ENCODE measurements around the gene SCCPDH. TPM values are rescaled to one million over a fixed set of nuclear protein-coding genes. Genes with fewer than 3 reads are reported as not detected.
A peak's percentile ranks its signal among the peaks of the same experiment; 100 is the strongest.

SCCPDH gene
- total and polyA plus RNA-seq, 2 donors (not counting 1 experiment from before 2014, with no cell fraction given) = 1.7 to 6.6 TPM

- Histone ChIP-seq H3K4me2 (replicated peaks; ENCODE audit: low read depth, low read length, poor library complexity, severe bottlenecking) (peak overlapping the region; percentile 69), H3K4me1 (ENCODE audit: control insufficient read depth in 2 of 2, insufficient read depth in 2 of 2, low read length in 2 of 2) (peaks cover 6 to 8% of the 10 kb centered on the region in 2 donors), H3K36me3 (replicated peaks in 1 of 2; ENCODE audit: control extremely low read depth in 1 of 2, control insufficient read depth in 1 of 2, extremely low read depth in 1 of 2, insufficient read depth in 2 of 2, low read length in 1 of 2) (no peaks in the 10 kb centered on the region), H3K4me3 (ENCODE audit: control extremely low read depth in 1 of 5, extremely low read depth in 1 of 5, insufficient read depth in 1 of 5, low read depth in 2 of 5, low read length in 4 of 5) (peak overlapping the region in 2 of 5 experiments; percentile 9 to 24), H4K20me1 (ENCODE audit: control insufficient read depth, insufficient read depth, low read length, poor library complexity, severe bottlenecking) (no peaks in the 10 kb centered on the region), H3K9ac (ENCODE audit: low read length) (no peak overlapping the region), H3K9me3 (ENCODE audit: control extremely low read depth in 1 of 3, control insufficient read depth in 2 of 3, insufficient read depth in 1 of 3, low read length in 2 of 3) (peaks cover 0 to 4% (median 0%) of the 10 kb centered on the region in 3 donors), H3K79me2 (ENCODE audit: control insufficient read depth, insufficient read depth, low read length) (no peaks in the 10 kb centered on the region), H3K27me3 (replicated peaks in 1 of 4; ENCODE audit: control extremely low read depth in 1 of 4, control insufficient read depth in 3 of 4, insufficient read depth in 4 of 4, low read length in 3 of 4) (no peaks in the 10 kb centered on the region), H3K27ac (ENCODE audit: low read length in 2 of 2) (no peak overlapping the region), H2AFZ (ENCODE audit: insufficient read depth, low read depth, low read length, poor library complexity, severe bottlenecking) (peak overlapping the region; percentile 41)
- no peak overlapping the region for H3K27ac Mint-ChIP-seq
- intact Hi-C loops (cut with micrococcal nuclease) = no loop called here
- no peak overlapping the region for H3K4me3 Mint-ChIP-seq
- ATAC-seq (ENCODE audit: low read depth) = peak; percentile 91
- peak; percentile 71 for DNase-seq
- POLR2A ChIA-PET = no interaction called here
- H3K9me3 Mint-ChIP-seq (ENCODE audit: insufficient read depth) = peaks cover 2% of the 10 kb centered on the region
- 12% methylated on average over 13 of the region's 16 CpGs for WGBS (ENCODE audit: insufficient coverage)
- H3K27me3 Mint-ChIP-seq = no peaks in the 10 kb centered on the region
- H3K4me1 Mint-ChIP-seq = peaks cover 6% of the 10 kb centered on the region
- CTCF ChIA-PET = interaction anchor here (0.5 to 2.4 kb wide), 15 partner anchors 8 to 1536 kb away, joined by 3 to 5 read pairs (median 3); partner anchors contain the start of genes CNST, SMYD3 and TFB2M
- no peak for TF ChIP-seq EZH2 (IDR thresholded peaks at IDR 0.05; ENCODE audit: borderline replicate concordance, insufficient read depth, low read depth, low read length, poor library complexity, severe bottlenecking)
- TF ChIP-seq CTCF (IDR thresholded peaks at IDR 0.05) = peak; percentile 75
Observed at GRCh38 chr1:246689409-246690008, 34.7 kb upstream of the SCCPDH start.

- Mint-ChIP-seq H3K4me3 (no peak overlapping the region), H3K4me1 (peaks cover 6% of the 10 kb centered on the region), H3K27me3 (no peaks in the 10 kb centered on the region), H3K27ac (no peak overlapping the region), H3K9me3 (ENCODE audit: insufficient read depth) (peaks cover 2% of the 10 kb centered on the region)
- no peaks in the 10 kb centered on the region for H3K27me3 ChIP-seq (replicated peaks in 1 of 4; ENCODE audit: control extremely low read depth in 1 of 4, control insufficient read depth in 3 of 4, insufficient read depth in 4 of 4, low read length in 3 of 4)
- ChIA-PET POLR2A (no interaction called here), CTCF (interaction anchor here (1.0 to 2.4 kb wide), 8 partner anchors 8 to 1537 kb away, joined by 3 to 5 read pairs (median 3); partner anchors contain the start of gene SMYD3)
- peaks cover 6 to 8% of the 10 kb centered on the region in 2 donors for H3K4me1 ChIP-seq (ENCODE audit: control insufficient read depth in 2 of 2, insufficient read depth in 2 of 2, low read length in 2 of 2)
- peak overlapping the region; percentile 41 for H2AFZ ChIP-seq (ENCODE audit: insufficient read depth, low read depth, low read length, poor library complexity, severe bottlenecking)
- DNase-seq = no peak
- no peak overlapping the region for H3K9ac ChIP-seq (ENCODE audit: low read length)
- H3K27ac ChIP-seq (ENCODE audit: low read length in 2 of 2) = no peak overlapping the region
- intact Hi-C loops (cut with micrococcal nuclease) = no loop called here
- 92% methylated on average over 11 of the region's 12 CpGs for WGBS (ENCODE audit: insufficient coverage)
- H3K79me2 ChIP-seq (ENCODE audit: control insufficient read depth, insufficient read depth, low read length) = no peaks in the 10 kb centered on the region
- H3K4me3 ChIP-seq (ENCODE audit: control extremely low read depth in 1 of 5, extremely low read depth in 1 of 5, insufficient read depth in 1 of 5, low read depth in 2 of 5, low read length in 4 of 5) = no peak overlapping the region
- no peak for TF ChIP-seq EZH2 (IDR thresholded peaks at IDR 0.05; ENCODE audit: borderline replicate concordance, insufficient read depth, low read depth, low read length, poor library complexity, severe bottlenecking)
- TF ChIP-seq CTCF (IDR thresholded peaks at IDR 0.05) = no peak
- no peak for ATAC-seq (ENCODE audit: low read depth)
- no peaks in the 10 kb centered on the region for H3K36me3 ChIP-seq (replicated peaks in 1 of 2; ENCODE audit: control extremely low read depth in 1 of 2, control insufficient read depth in 1 of 2, extremely low read depth in 1 of 2, insufficient read depth in 2 of 2, low read length in 1 of 2)
- H3K4me2 ChIP-seq (replicated peaks; ENCODE audit: low read depth, low read length, poor library complexity, severe bottlenecking) = peak overlapping the region; percentile 69
- no peaks in the 10 kb centered on the region for H4K20me1 ChIP-seq (ENCODE audit: control insufficient read depth, insufficient read depth, low read length, poor library complexity, severe bottlenecking)
- H3K9me3 ChIP-seq (ENCODE audit: control extremely low read depth in 1 of 3, control insufficient read depth in 2 of 3, insufficient read depth in 1 of 3, low read length in 2 of 3) = peaks cover 0 to 7% (median under 1%) of the 10 kb centered on the region in 3 donors
Observed at GRCh38 chr1:246690100-246690499, 34.1 kb upstream of the SCCPDH start.
